ENCODE results near the gene RBP2.

The RBP2 gene

GRCh38 chr3:139482206-139482605, 5.9 kb upstream of the RBP2 start:
- TF ChIP-seq NFIC (IDR thresholded peaks at IDR 0.05) = 0 out of 2 replicates have a peak, but pooled peaks have one; percentile 8
- TF ChIP-seq, protein P1, sequence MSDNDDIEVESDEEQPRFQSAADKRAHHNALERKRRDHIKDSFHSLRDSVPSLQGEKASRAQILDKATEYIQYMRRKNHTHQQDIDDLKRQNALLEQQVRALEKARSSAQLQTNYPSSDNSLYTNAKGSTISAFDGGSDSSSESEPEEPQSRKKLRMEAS (IDR thresholded peaks at IDR 0.05) = no peak

DNA sequence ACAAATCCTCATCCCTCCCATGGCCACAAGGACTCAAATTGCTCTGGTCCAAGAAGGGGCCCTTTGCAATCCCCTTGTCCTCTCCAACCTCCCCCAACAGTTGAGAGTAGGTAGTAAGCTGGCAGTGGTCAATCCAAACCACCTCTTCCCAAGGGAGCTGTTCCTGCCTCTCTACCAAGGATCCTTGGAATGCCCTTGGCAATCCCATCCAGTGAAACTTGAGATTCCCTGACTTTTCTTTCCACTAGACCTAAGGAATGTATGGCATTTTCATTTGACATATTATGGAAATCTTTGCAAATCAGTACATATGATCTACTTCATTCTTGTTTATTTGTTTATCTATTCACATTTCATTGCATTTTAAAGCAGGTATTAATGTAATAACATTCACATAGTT, 4.8 kb upstream of the RBP2 start:
- peak; percentile 94 for TF ChIP-seq TEAD4 (IDR thresholded peaks at IDR 0.05)
- TF ChIP-seq, protein P1 (IDR thresholded peaks at IDR 0.05) = no peak
- TF ChIP-seq TAF1 (IDR thresholded peaks at IDR 0.05; ENCODE audit: low read depth) = no peak
- no peak for TF ChIP-seq CEBPB (IDR thresholded peaks at IDR 0.05)
- peak; percentile 73 for TF ChIP-seq EP300 (IDR thresholded peaks at IDR 0.05; ENCODE audit: borderline replicate concordance)
- TF ChIP-seq CREB1 (IDR thresholded peaks at IDR 0.05; ENCODE audit: low read depth) = no peak
- no peak for TF ChIP-seq USF1 (IDR thresholded peaks at IDR 0.05)
- TF ChIP-seq TCF12 (IDR thresholded peaks at IDR 0.05; ENCODE audit: low read depth) = no peak; the same call in 1 of the 2 replicates
- TF ChIP-seq FOXM1 (IDR thresholded peaks at IDR 0.05; ENCODE audit: borderline replicate concordance, low read depth) = peak; percentile 49
- no peak for TF ChIP-seq RAD21 (IDR thresholded peaks at IDR 0.05; ENCODE audit: low read depth)
- TF ChIP-seq YY1 (IDR thresholded peaks at IDR 0.05; ENCODE audit: low read depth) = no peak
- no peak for TF ChIP-seq EGR1 (IDR thresholded peaks at IDR 0.05)
- 0 out of 2 replicates have a peak, but pooled peaks have one; percentile 50 for TF ChIP-seq ZBTB7A (IDR thresholded peaks at IDR 0.05; ENCODE audit: low read depth)
- no peak for TF ChIP-seq REST (IDR thresholded peaks at IDR 0.05; ENCODE audit: low read depth)
- TF ChIP-seq NFIC (IDR thresholded peaks at IDR 0.05) = peak; percentile 68

DNA sequence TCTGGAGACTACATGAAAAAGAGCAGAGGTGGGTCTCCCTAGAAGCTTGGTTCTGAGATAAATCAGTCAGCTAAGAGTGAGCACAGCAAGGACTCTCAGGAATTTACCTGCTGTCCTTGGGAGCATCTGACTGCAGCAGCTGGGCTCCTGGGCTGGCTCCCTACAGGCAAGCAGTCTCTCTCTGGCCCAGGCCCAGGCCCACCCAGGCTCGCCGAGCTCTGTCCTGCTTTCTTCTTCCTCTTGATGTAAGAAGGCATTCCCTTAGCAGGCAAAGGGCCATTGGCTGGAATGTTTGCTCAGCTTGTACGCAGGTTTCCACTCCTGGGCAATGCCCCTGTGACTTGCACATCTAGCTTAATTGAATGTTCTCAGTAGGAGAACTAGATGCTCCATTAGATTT, 4.3 kb upstream of the RBP2 start:
- TF ChIP-seq NFIC (IDR thresholded peaks at IDR 0.05) (peak; percentile 45; the same call in 1 of the 2 replicates), USF1 (IDR thresholded peaks at IDR 0.05) (no peak), EP300 (IDR thresholded peaks at IDR 0.05; ENCODE audit: borderline replicate concordance) (0 out of 2 replicates have a peak, but pooled peaks have one; percentile 57), TEAD4 (IDR thresholded peaks at IDR 0.05) (peak; percentile 60), TCF12 (IDR thresholded peaks at IDR 0.05; ENCODE audit: low read depth) (peak; percentile 46; the same call in 1 of the 2 replicates)

DNA sequence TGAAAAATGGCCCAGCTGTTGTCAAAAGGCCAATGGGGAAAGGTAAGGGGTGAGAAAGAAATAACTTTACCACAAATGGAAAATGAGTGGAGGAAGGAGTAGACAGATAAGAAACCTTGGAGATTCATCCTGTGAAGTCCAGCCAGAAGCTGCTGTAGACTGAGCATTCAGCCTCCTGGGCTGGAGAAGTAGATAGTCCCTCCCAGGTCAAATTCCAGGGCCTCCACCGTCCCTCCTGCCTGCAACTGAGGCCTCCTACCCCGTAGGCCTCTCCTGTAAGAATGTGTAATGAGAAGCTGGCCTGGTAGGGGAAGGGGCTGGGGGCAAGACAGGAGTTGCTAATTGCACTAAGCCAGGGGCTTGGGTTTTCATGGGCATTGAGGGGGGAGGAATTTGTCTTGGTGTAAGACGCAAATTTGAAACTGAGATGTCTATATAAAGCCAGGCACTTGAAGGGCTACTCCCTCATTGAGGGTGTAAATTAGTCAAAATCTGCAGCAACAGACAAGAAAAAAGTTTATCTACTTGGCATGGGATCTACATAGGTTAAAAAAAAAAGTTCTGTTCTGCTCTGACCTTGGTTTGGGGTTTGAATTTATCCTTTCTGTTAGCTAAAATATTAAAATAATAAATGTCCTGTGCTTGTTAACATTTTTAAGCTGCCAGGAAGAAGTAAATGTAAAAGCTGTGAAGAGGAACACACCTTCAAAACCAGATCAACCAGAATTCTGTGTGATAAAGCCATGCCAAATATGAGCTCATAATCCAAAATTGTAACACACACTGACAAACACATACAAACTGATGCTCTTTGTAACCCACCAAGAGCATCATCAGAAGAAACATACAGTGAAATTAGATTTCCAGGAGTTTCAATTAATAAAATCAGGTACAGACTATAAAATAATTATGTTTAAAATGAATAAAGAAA, 1.7 kb upstream of the RBP2 start:
- TF ChIP-seq NFIC (IDR thresholded peaks at IDR 0.05) (peak; percentile 71), CEBPB (IDR thresholded peaks at IDR 0.05) (no peak), TEAD4 (IDR thresholded peaks at IDR 0.05) (peak; percentile 39)

DNA sequence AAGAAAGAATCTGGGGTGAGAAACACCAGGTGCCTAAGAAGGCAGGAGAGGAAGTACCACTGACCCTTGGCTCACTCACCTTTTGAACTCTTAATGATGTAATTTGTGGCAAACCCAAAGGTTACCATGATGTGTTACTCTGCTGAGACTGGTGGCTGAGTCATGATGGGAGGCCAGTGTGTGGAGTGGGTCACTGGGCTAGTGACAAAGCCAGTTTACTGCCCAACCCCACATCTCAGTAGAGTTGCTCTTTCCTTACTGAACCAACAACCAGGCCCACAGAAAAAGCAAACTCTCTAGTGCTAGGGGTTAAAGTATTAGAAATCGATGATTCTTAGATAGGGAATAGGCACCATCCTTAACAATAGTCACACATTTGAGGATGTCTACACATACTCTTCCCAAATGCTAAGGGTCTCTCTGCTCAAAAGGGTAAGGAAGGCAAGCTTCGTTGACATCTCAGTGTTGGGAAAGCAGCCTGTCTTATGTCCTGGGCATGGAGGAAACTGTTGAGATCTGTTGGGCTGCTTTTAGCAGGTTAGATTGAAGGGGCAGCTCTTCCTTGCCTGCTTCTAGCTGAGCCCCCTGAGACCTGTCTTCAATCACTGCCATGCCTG, 3.1 kb downstream of the RBP2 start:
- TF ChIP-seq ZBTB7A (IDR thresholded peaks at IDR 0.05; ENCODE audit: low read depth) = no peak
- TF ChIP-seq EGR1 (IDR thresholded peaks at IDR 0.05) = no peak
- no peak for TF ChIP-seq CEBPB (IDR thresholded peaks at IDR 0.05)
- TF ChIP-seq EP300 (IDR thresholded peaks at IDR 0.05; ENCODE audit: borderline replicate concordance) = no peak
- TF ChIP-seq TAF1 (IDR thresholded peaks at IDR 0.05; ENCODE audit: low read depth) = no peak

- TF ChIP-seq, protein P1 (IDR thresholded peaks at IDR 0.05) = peak; percentile 66
- TF ChIP-seq NFIC (IDR thresholded peaks at IDR 0.05) (peak; percentile 72), ZBTB7A (IDR thresholded peaks at IDR 0.05; ENCODE audit: low read depth) (no peak), TEAD4 (IDR thresholded peaks at IDR 0.05) (peak; percentile 92), USF1 (IDR thresholded peaks at IDR 0.05) (peak; percentile 82), TCF12 (IDR thresholded peaks at IDR 0.05; ENCODE audit: low read depth) (peak; percentile 87), FOXM1 (IDR thresholded peaks at IDR 0.05; ENCODE audit: borderline replicate concordance, low read depth) (peak; percentile 81), RAD21 (IDR thresholded peaks at IDR 0.05; ENCODE audit: low read depth) (no peak), CREB1 (IDR thresholded peaks at IDR 0.05; ENCODE audit: low read depth) (peak; percentile 28; the same call in 1 of the 2 replicates), EP300 (IDR thresholded peaks at IDR 0.05; ENCODE audit: borderline replicate concordance) (peak; percentile 89)
Observed at GRCh38 chr3:139472380-139473010, 3.8 kb downstream of the RBP2 start.

Measured in Ishikawa (cell line).